ENCODE measurements around the gene MAST2.

Gene MAST2

DNA sequence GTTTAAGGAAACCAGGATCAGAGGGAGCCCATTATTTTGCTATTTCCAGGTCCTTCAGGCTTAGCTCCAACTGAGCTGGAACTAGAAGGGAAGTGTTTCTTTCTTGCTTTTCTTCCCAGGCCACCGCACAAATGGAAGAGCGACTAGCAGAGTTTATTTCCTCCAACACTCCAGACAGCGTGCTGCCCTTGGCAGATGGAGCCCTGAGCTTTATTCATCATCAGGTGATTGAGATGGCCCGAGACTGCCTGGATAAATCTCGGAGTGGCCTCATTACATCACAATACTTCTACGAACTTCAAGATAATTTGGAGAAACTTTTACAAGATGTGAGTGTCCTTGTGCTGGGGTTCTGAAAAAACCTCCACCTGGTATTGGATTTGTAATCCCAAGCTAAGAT is 207.2 kb downstream of the MAST2 start:
- H2BK12ac ChIP-seq (ENCODE audit: low read length) = no peak overlapping the region
- H2AFZ ChIP-seq (ENCODE audit: insufficient read depth, low read length, poor library complexity) = no peak overlapping the region
- no peak overlapping the region for H3K4ac ChIP-seq (ENCODE audit: low read depth, low read length)
- no peak overlapping the region for H3K9ac ChIP-seq (ENCODE audit: low read length)
- WGBS (ENCODE audit: extremely low coverage, insufficient coverage, insufficient read length) = no CpG with 5 or more reads among the region's 6 CpGs
- no peak for DNase-seq
- no peak overlapping the region for H3K27ac ChIP-seq (ENCODE audit: low read depth, low read length)
- H3K18ac ChIP-seq (ENCODE audit: low read length) = no peak overlapping the region
- no peaks in the 10 kb centered on the region for H3K79me1 ChIP-seq (ENCODE audit: low read length)
- no peak overlapping the region for H4K8ac ChIP-seq (ENCODE audit: low read depth, low read length)
- no peak overlapping the region for H2AK5ac ChIP-seq (ENCODE audit: low read length)
- peaks cover 2 to 30% of the 10 kb centered on the region in 2 experiments for H3K36me3 ChIP-seq (ENCODE audit: control insufficient read depth in 1 of 2, insufficient read depth in 2 of 2, low read length in 2 of 2)
- no peak overlapping the region for H4K91ac ChIP-seq (ENCODE audit: low read depth, low read length)
- H3K27me3 ChIP-seq (ENCODE audit: insufficient read depth, low read length) = no peaks in the 10 kb centered on the region
- H4K12ac ChIP-seq (ENCODE audit: low read depth, low read length) = no peak overlapping the region
- no peaks in the 10 kb centered on the region for H3K79me2 ChIP-seq (ENCODE audit: control insufficient read depth, insufficient read depth, low read length, poor library complexity)
- H2BK120ac ChIP-seq (ENCODE audit: insufficient read depth, low read length, poor library complexity) = no peak overlapping the region
- H3K4me2 ChIP-seq (ENCODE audit: low read length) = no peak overlapping the region
- no peak overlapping the region for H3K4me3 ChIP-seq (ENCODE audit: low read depth, low read length)
- no peak overlapping the region for H3K23ac ChIP-seq (ENCODE audit: low read length)
- no peaks in the 10 kb centered on the region for H3K9me3 ChIP-seq (ENCODE audit: insufficient read depth, low read depth, low read length)
- no peak overlapping the region for H2BK5ac ChIP-seq (ENCODE audit: low read depth, low read length, poor library complexity)
- H3K14ac ChIP-seq (ENCODE audit: low read length) = no peak overlapping the region
- peaks cover 0 to 2% of the 10 kb centered on the region in 2 experiments for H3K4me1 ChIP-seq (ENCODE audit: control insufficient read depth in 1 of 2, insufficient read depth in 2 of 2, low read length in 2 of 2)

DNA sequence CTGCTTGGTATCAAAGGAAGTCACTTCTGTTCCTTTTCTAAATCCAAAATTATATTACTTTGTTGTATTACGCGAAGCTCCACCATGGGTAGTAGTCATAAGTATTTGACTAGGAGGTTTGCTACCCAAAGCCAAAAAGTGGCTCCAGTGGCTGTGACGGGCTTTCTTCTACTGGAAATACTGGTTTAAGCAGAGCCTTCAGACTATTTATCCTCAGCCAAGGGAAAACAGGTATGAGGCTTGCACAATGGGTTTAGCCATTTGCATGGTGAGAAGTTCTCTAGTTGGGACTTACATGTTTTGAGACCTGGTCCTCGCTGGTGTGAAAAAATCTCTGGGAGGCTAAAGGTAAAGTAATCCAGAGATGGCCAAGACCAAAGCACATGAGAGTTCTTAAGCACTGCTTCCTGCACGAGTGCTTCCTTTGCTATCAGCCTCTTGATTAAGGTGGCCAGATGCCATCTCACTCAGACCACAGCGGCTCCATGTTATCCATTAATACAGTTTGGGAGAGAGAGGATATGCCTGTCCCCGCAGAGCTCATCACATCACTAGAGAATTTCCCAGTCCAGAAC is 207.8 kb downstream of the MAST2 start:
- no CpG with 5 or more reads among the region's 7 CpGs for WGBS (ENCODE audit: extremely low coverage, insufficient coverage, insufficient read length)

DNA sequence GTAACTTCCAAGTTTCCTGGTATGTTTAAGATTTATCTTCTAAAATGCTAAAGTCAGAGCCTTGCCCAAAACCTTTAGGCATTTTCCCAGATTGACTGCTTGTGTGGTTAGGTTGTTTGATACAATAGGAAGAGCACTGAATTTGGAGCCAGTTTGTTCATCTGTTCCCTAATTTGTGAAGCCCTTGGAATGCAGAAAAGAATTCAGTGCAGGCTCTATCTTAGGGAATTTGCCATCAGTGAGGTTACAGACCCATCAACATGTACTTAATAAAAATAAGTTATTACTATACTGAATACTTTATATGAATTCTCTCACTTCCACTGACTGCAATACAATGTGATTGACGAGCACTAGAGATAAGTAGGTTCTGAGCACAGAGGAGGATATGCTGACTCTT is 208.8 kb downstream of the MAST2 start:
- H4K8ac ChIP-seq (ENCODE audit: low read depth, low read length) = no peak overlapping the region
- H3K4me1 ChIP-seq (ENCODE audit: control insufficient read depth in 1 of 2, insufficient read depth in 2 of 2, low read length in 2 of 2) = peaks cover 0 to 2% of the 10 kb centered on the region in 2 experiments
- no peaks in the 10 kb centered on the region for H3K79me1 ChIP-seq (ENCODE audit: low read length)
- H3K9me3 ChIP-seq (ENCODE audit: insufficient read depth, low read depth, low read length) = no peaks in the 10 kb centered on the region
- no peaks in the 10 kb centered on the region for H3K79me2 ChIP-seq (ENCODE audit: control insufficient read depth, insufficient read depth, low read length, poor library complexity)
- no peak overlapping the region for H2BK12ac ChIP-seq (ENCODE audit: low read length)
- H2AFZ ChIP-seq (ENCODE audit: insufficient read depth, low read length, poor library complexity) = no peak overlapping the region
- H3K4ac ChIP-seq (ENCODE audit: low read depth, low read length) = no peak overlapping the region
- H2BK5ac ChIP-seq (ENCODE audit: low read depth, low read length, poor library complexity) = no peak overlapping the region
- H2AK5ac ChIP-seq (ENCODE audit: low read length) = no peak overlapping the region
- no peak overlapping the region for H3K4me2 ChIP-seq (ENCODE audit: low read length)
- H4K91ac ChIP-seq (ENCODE audit: low read depth, low read length) = no peak overlapping the region
- no peak for DNase-seq
- no peak overlapping the region for H3K14ac ChIP-seq (ENCODE audit: low read length)
- no peak overlapping the region for H3K27ac ChIP-seq (ENCODE audit: low read depth, low read length)
- no CpG with 5 or more reads among the region's 1 CpG for WGBS (ENCODE audit: extremely low coverage, insufficient coverage, insufficient read length)
- H3K18ac ChIP-seq (ENCODE audit: low read length) = no peak overlapping the region
- no peak overlapping the region for H3K4me3 ChIP-seq (ENCODE audit: low read depth, low read length)
- no peak overlapping the region for H3K23ac ChIP-seq (ENCODE audit: low read length)
- no peaks in the 10 kb centered on the region for H3K27me3 ChIP-seq (ENCODE audit: insufficient read depth, low read length)
- peaks cover 0 to 23% of the 10 kb centered on the region in 2 experiments for H3K36me3 ChIP-seq (ENCODE audit: control insufficient read depth in 1 of 2, insufficient read depth in 2 of 2, low read length in 2 of 2)
- H2BK120ac ChIP-seq (ENCODE audit: insufficient read depth, low read length, poor library complexity) = no peak overlapping the region
- no peak overlapping the region for H3K9ac ChIP-seq (ENCODE audit: low read length)
- H4K12ac ChIP-seq (ENCODE audit: low read depth, low read length) = no peak overlapping the region

More for the DNA sequence above, 207.8 kb downstream of the MAST2 start:
- H3K79me1 ChIP-seq (ENCODE audit: low read length) = no peaks in the 10 kb centered on the region
- H4K91ac ChIP-seq (ENCODE audit: low read depth, low read length) = no peak overlapping the region
- no peaks in the 10 kb centered on the region for H3K9me3 ChIP-seq (ENCODE audit: insufficient read depth, low read depth, low read length)
- no peak overlapping the region for H3K18ac ChIP-seq (ENCODE audit: low read length)
- H3K79me2 ChIP-seq (ENCODE audit: control insufficient read depth, insufficient read depth, low read length, poor library complexity) = no peaks in the 10 kb centered on the region
- no peak overlapping the region for H4K8ac ChIP-seq (ENCODE audit: low read depth, low read length)
- H3K4me1 ChIP-seq (ENCODE audit: control insufficient read depth in 1 of 2, insufficient read depth in 2 of 2, low read length in 2 of 2) = peaks cover 0 to 2% of the 10 kb centered on the region in 2 experiments
- H2AK5ac ChIP-seq (ENCODE audit: low read length) = no peak overlapping the region
- H2BK5ac ChIP-seq (ENCODE audit: low read depth, low read length, poor library complexity) = no peak overlapping the region
- no peak overlapping the region for H3K23ac ChIP-seq (ENCODE audit: low read length)
- no peak overlapping the region for H3K4me2 ChIP-seq (ENCODE audit: low read length)
- peak in 1 of 2 donors; percentile 36 for DNase-seq
- no peaks in the 10 kb centered on the region for H3K27me3 ChIP-seq (ENCODE audit: insufficient read depth, low read length)
- peaks cover under 1 to 29% of the 10 kb centered on the region in 2 experiments for H3K36me3 ChIP-seq (ENCODE audit: control insufficient read depth in 1 of 2, insufficient read depth in 2 of 2, low read length in 2 of 2)
- no peak overlapping the region for H3K9ac ChIP-seq (ENCODE audit: low read length)
- H3K4ac ChIP-seq (ENCODE audit: low read depth, low read length) = no peak overlapping the region
- no peak overlapping the region for H2AFZ ChIP-seq (ENCODE audit: insufficient read depth, low read length, poor library complexity)
- no peak overlapping the region for H4K12ac ChIP-seq (ENCODE audit: low read depth, low read length)
- no peak overlapping the region for H3K4me3 ChIP-seq (ENCODE audit: low read depth, low read length)
- H2BK12ac ChIP-seq (ENCODE audit: low read length) = no peak overlapping the region
- no peak overlapping the region for H3K27ac ChIP-seq (ENCODE audit: low read depth, low read length)
- no peak overlapping the region for H3K14ac ChIP-seq (ENCODE audit: low read length)
- no peak overlapping the region for H2BK120ac ChIP-seq (ENCODE audit: insufficient read depth, low read length, poor library complexity)

DNA sequence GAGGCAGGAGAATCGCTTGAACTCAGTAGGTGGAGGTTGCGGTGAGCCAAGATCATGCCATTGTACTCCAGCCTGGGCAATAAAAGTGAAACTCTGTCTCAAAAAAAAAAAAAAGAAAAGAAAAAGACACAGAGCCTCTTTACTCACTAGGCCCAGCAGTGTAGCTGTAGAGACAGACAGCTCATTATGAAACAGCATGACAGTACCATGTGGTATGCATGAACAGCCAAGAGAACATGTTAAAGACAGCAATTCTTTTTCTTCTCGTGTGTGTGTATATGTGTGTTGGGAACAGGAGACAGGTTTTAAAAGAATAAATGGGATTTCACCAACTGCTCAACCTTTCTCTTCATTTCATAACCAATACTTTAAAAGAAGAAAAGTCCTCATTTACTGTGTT is 210.2 kb downstream of the MAST2 start:
- no peaks in the 10 kb centered on the region for H3K79me2 ChIP-seq (ENCODE audit: control insufficient read depth, insufficient read depth, low read length, poor library complexity)
- no peak overlapping the region for H4K91ac ChIP-seq (ENCODE audit: low read depth, low read length)
- peaks cover 3% of the 10 kb centered on the region for H3K9me3 ChIP-seq (ENCODE audit: insufficient read depth, low read depth, low read length)
- H3K79me1 ChIP-seq (ENCODE audit: low read length) = no peaks in the 10 kb centered on the region
- no peak overlapping the region for H2BK5ac ChIP-seq (ENCODE audit: low read depth, low read length, poor library complexity)
- no peak overlapping the region for H2AK5ac ChIP-seq (ENCODE audit: low read length)
- H2BK12ac ChIP-seq (ENCODE audit: low read length) = no peak overlapping the region
- no peak overlapping the region for H3K4ac ChIP-seq (ENCODE audit: low read depth, low read length)
- WGBS (ENCODE audit: extremely low coverage, insufficient coverage, insufficient read length) = no CpG with 5 or more reads among the region's 3 CpGs
- H3K4me1 ChIP-seq (ENCODE audit: control insufficient read depth in 1 of 2, insufficient read depth in 2 of 2, low read length in 2 of 2) = peaks cover 0 to 2% of the 10 kb centered on the region in 2 experiments
- no peak overlapping the region for H3K4me2 ChIP-seq (ENCODE audit: low read length)
- H3K23ac ChIP-seq (ENCODE audit: low read length) = no peak overlapping the region
- H4K8ac ChIP-seq (ENCODE audit: low read depth, low read length) = no peak overlapping the region
- H3K36me3 ChIP-seq (ENCODE audit: control insufficient read depth in 1 of 2, insufficient read depth in 2 of 2, low read length in 2 of 2) = peaks cover 0 to 12% of the 10 kb centered on the region in 2 experiments
- no peak overlapping the region for H3K14ac ChIP-seq (ENCODE audit: low read length)
- H3K4me3 ChIP-seq (ENCODE audit: low read depth, low read length) = no peak overlapping the region
- DNase-seq = no peak
- no peak overlapping the region for H3K18ac ChIP-seq (ENCODE audit: low read length)
- no peak overlapping the region for H2BK120ac ChIP-seq (ENCODE audit: insufficient read depth, low read length, poor library complexity)
- H3K9ac ChIP-seq (ENCODE audit: low read length) = no peak overlapping the region
- no peak overlapping the region for H4K12ac ChIP-seq (ENCODE audit: low read depth, low read length)
- H2AFZ ChIP-seq (ENCODE audit: insufficient read depth, low read length, poor library complexity) = no peak overlapping the region
- H3K27me3 ChIP-seq (ENCODE audit: insufficient read depth, low read length) = no peaks in the 10 kb centered on the region
- no peak overlapping the region for H3K27ac ChIP-seq (ENCODE audit: low read depth, low read length)
